Testis (tissue), 5 donors: ENCODE results near the gene DNAAF8. TPM values are rescaled to one million over a fixed set of nuclear protein-coding genes. Genes with fewer than 3 reads are reported as not detected.
A peak's percentile ranks its signal among the peaks of the same experiment; 100 is the strongest.

Source experiments
- DNase-seq: peaks from one replicate; pipeline ENCODE4 v3.0.0-alpha.2; 2019
- H3K27ac ChIP-seq, 2 donors: fragments of 200-600 bp; sonication (generic); one replicate each; pipeline ENCODE4 v1.5.1; 2019
- H3K27me3 ChIP-seq: fragments of 200-600 bp; sonication (generic); one replicate; pipeline ENCODE4 v1.5.1; 2019
- H3K36me3 ChIP-seq: fragments of 200-600 bp; sonication (generic); one replicate; pipeline ENCODE4 v1.5.1; 2017; ENCODE audit warnings: low read depth; ENCODE audit errors: missing control alignments
- H3K4me1 ChIP-seq: fragments of 200-600 bp; sonication (generic); one replicate; pipeline ENCODE4 v1.5.1; 2019
- H3K4me3 ChIP-seq, 2 donors: fragments of 200-600 bp; sonication (generic); one replicate each; pipeline ENCODE4 v1.5.1; 2017 to 2019
- H3K9me3 ChIP-seq: fragments of 200-600 bp; sonication (generic); one replicate; pipeline ENCODE4 v1.5.1; 2017
- CTCF ChIP-seq, 3 experiments: fragments of 450-650 bp in 2 of 3; fragments of 200-600 bp in 1 of 3; sonication (generic) in 1 of 3; IDR thresholded peaks; one replicate each; pipeline ENCODE4 v1.5.1; 2016 to 2019; ENCODE audit warnings: antibody characterized with exemption in 3 of 3, mild to moderate bottlenecking in 2 of 3, moderate library complexity in 1 of 3
- POLR2A ChIP-seq: fragments of 450-650 bp; IDR thresholded peaks from one replicate; pipeline ENCODE4 v1.6.1; 2017; ENCODE audit warnings: antibody characterized with exemption, mild to moderate bottlenecking, moderate library complexity
- WGBS, 2 donors: methylation state at CpG; one replicate each; pipeline ENCODE4 v1.1.5; 2018; 5-methylcytosine and 5-hydroxymethylcytosine counted together
- intact Hi-C: fragments of 100-400 bp; cut with DNase I; formaldehyde crosslinking; loops from one replicate; pipeline ENCODE4 v1.15.1; 2023; ENCODE audit warnings: low total_unique reads
- long read RNA-seq, 2 donors: transcript quantifications; one replicate each; lab custom pipeline, GENCODE V29; 2026
- polyA plus RNA-seq: library from polyadenylated mRNA; stranded (reverse); fragments of 350-450 nt; fragmentation: Illumina TruSeq; extraction: RNeasy Lipid Tissue Mini Kit (QIAGEN cat#74804); gene quantifications from one replicate; pipeline ENCODE4 v1.2.3, GENCODE V29; 2014; ENCODE audit warnings: low read depth, low replicate concordance; ENCODE audit not compliant: insufficient read depth
- total RNA-seq, 2 donors: library from RNA; depleted of rRNA; stranded (reverse); fragments of >200 nt; gene quantifications; one replicate each; pipeline ENCODE4 v1.2.3, GENCODE V29; 2016

Gene DNAAF8
- 10 to 100 TPM; 61.6 to 70.0 TPM for total RNA-seq
- polyA plus RNA-seq, result 238 TPM
- long read RNA-seq, donor 1, result 0 reads
- long read RNA-seq, donor 2, result 0 reads

- 0 to 1% methylated on average over 20 to 68 of the region's 70 CpGs for WGBS, 2 donors
- H3K27ac ChIP-seq, result peak within 1 kb of the TSS; percentile 28 to 80
- H3K4me1 ChIP-seq, result peaks cover 7% of the 10 kb centered on the region
- H3K4me3 ChIP-seq, result peak within 1 kb of the TSS; percentile 84 to 98
- intact Hi-C loops, result no loop called here
- H3K9me3 ChIP-seq, result no peaks in the 10 kb centered on the region
- H3K36me3 ChIP-seq, result no peaks in the 10 kb centered on the region
- no peak for TF ChIP-seq POLR2A
- TF ChIP-seq CTCF (IDR thresholded peaks at IDR 0.05), result no peak
- H3K27me3 ChIP-seq, result no peaks in the 10 kb centered on the region
- peak; percentile 99 for DNase-seq
These were observed at the start of gene DNAAF8, which contains the start of gene ANKS3 for GRCh38 chr16:4734063-4734729. Gene DNAAF8, plus strand, starts transcription at chr16:4734537. Its CDS starts 1,978 bp downstream, at chr16:4736515. Gene ANKS3, minus strand, starts transcription at chr16:4734271. Its CDS starts 4,122 bp downstream, at chr16:4730149.

DNA sequence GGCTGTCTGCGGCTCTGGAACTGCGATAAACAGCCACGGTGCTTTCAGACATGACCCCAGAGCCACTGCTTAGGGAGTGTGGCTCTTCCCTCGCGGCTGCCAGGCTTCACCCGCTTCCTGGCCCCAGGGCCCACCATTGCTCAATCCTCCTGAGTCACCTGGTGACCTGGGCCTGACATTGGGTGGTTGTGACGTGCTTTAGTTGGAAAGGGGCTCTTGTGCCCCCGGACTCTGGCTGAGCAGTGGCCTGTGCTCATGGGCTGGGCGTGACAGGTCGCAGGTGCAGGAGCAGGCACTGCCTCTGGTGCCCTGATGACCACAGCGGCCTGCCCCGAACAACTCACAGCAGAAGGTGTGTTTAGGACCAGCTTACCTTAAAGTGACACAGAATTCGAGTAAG lies 49.6 kb upstream of the DNAAF8 start:
- no peaks in the 10 kb centered on the region for H3K27me3 ChIP-seq
- no peaks in the 10 kb centered on the region for H3K36me3 ChIP-seq
- no peaks in the 10 kb centered on the region for H3K9me3 ChIP-seq
- no peak overlapping the region for H3K4me3 ChIP-seq
- DNase-seq, result no peak
- peaks cover 5% of the 10 kb centered on the region for H3K4me1 ChIP-seq
- TF ChIP-seq POLR2A (no peak), CTCF (IDR thresholded peaks at IDR 0.05) (no peak)
- intact Hi-C loops, result no loop called here
- no peak overlapping the region for H3K27ac ChIP-seq
- whole genome bisulfite sequencing, 2 donors, result 70 to 92% methylated on average over 2 to 13 of the region's 13 CpGs

DNA sequence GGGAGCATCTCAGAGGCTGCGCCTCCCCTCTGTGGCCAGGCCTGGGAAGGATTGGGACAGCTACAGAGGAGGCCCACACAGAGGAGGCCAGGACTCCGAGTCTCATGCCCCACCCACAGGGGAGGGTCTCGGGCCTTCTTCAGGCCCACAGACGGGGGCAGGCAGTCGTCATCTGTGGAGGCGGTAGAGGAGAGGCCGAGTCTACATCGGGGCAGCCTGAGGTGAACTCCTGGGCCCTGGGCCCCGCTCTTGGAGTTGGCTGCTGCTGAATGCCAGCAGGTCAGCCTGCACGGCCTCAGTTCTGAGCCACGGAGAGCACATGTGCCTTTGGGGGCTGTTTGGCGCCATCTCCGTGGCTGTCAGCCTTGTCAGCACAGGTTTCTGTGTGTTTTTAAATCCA lies 49.0 kb upstream of the DNAAF8 start:
- DNase-seq, result no peak
- H3K36me3 ChIP-seq, result no peaks in the 10 kb centered on the region
- no peaks in the 10 kb centered on the region for H3K27me3 ChIP-seq
- no peak overlapping the region for H3K4me3 ChIP-seq
- H3K27ac ChIP-seq, result no peak overlapping the region
- WGBS, 2 donors, result 81 to 82% methylated on average over 7 to 13 of the region's 13 CpGs
- TF ChIP-seq CTCF (IDR thresholded peaks at IDR 0.05), result no peak
- no peak for TF ChIP-seq POLR2A
- no peaks in the 10 kb centered on the region for H3K9me3 ChIP-seq
- intact Hi-C loops, result no loop called here
- H3K4me1 ChIP-seq, result peaks cover 5% of the 10 kb centered on the region

GRCh38 chr16:4685776-4686496 lies 48.4 kb upstream of the DNAAF8 start:
- no peak for DNase-seq
- WGBS, 2 donors, result 93 to 94% methylated on average over 21 to 36 of the region's 38 CpGs
- H3K36me3 ChIP-seq, result no peaks in the 10 kb centered on the region

More at GRCh38 chr16:4685776-4686496, 48.4 kb upstream of the DNAAF8 start:
- no peak overlapping the region for H3K4me3 ChIP-seq
- no peak overlapping the region for H3K27ac ChIP-seq
- intact Hi-C loops, result no loop called here
- no peaks in the 10 kb centered on the region for H3K9me3 ChIP-seq
- H3K4me1 ChIP-seq, result peaks cover 2% of the 10 kb centered on the region
- TF ChIP-seq POLR2A, result no peak
- no peak for TF ChIP-seq CTCF (IDR thresholded peaks at IDR 0.05)
- no peaks in the 10 kb centered on the region for H3K27me3 ChIP-seq
